Measurements from ENCODE around the gene HMCES. TPM values are rescaled to one million over a fixed set of nuclear protein-coding genes. Genes with fewer than 3 reads are reported as not detected.

Gene HMCES
- total and polyA plus RNA-seq, 2 donors (not counting 1 experiment from before 2014, with no cell fraction given) = 22.5 to 35.6 TPM

DNA sequence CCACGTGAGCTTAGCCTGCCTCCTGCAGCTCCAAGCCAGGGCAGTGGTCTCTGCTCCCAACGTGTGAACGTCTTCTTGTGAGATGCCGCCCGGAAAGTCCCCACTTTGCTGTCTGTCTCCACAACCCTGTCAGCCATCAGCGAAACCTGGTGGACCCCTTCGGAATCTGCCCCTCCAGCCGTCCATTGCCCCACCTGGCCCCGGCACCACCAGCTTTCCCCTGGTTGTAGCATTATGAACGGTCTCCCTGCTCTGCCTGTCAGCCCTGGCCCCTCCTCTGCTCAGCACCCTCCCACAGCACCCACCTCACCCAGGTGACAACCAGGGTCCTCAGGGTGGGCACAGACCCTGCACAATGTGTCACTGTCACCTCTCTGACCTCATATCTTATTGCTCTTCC lies 71.1 kb downstream of the HMCES start:
- Mint-ChIP-seq H3K4me3 (no peak overlapping the region), H3K4me1 (peaks cover under 1% of the 10 kb centered on the region), H3K27me3 (peaks cover 20% of the 10 kb centered on the region), H3K27ac (peak overlapping the region; percentile 50), H3K9me3 (ENCODE audit: insufficient read depth) (no peaks in the 10 kb centered on the region)
- H3K9ac ChIP-seq (ENCODE audit: low read length) = no peak overlapping the region
- H3K4me2 ChIP-seq (replicated peaks; ENCODE audit: low read depth, low read length, poor library complexity, severe bottlenecking) = no peak overlapping the region
- H3K4me1 ChIP-seq (ENCODE audit: control insufficient read depth in 2 of 2, insufficient read depth in 2 of 2, low read length in 2 of 2) = no peaks in the 10 kb centered on the region
- DNase-seq (no peak), ATAC-seq (ENCODE audit: low read depth) (no peak)
- H2AFZ ChIP-seq (ENCODE audit: insufficient read depth, low read depth, low read length, poor library complexity, severe bottlenecking) = no peak overlapping the region
- no peaks in the 10 kb centered on the region for H3K79me2 ChIP-seq (ENCODE audit: control insufficient read depth, insufficient read depth, low read length)
- H3K4me3 ChIP-seq (ENCODE audit: control extremely low read depth in 1 of 5, extremely low read depth in 1 of 5, insufficient read depth in 1 of 5, low read depth in 2 of 5, low read length in 4 of 5) = no peak overlapping the region
- POLR2A ChIA-PET = no interaction called here
- TF ChIP-seq EZH2 (IDR thresholded peaks at IDR 0.05; ENCODE audit: borderline replicate concordance, insufficient read depth, low read depth, low read length, poor library complexity, severe bottlenecking) = no peak
- TF ChIP-seq, protein P1, sequence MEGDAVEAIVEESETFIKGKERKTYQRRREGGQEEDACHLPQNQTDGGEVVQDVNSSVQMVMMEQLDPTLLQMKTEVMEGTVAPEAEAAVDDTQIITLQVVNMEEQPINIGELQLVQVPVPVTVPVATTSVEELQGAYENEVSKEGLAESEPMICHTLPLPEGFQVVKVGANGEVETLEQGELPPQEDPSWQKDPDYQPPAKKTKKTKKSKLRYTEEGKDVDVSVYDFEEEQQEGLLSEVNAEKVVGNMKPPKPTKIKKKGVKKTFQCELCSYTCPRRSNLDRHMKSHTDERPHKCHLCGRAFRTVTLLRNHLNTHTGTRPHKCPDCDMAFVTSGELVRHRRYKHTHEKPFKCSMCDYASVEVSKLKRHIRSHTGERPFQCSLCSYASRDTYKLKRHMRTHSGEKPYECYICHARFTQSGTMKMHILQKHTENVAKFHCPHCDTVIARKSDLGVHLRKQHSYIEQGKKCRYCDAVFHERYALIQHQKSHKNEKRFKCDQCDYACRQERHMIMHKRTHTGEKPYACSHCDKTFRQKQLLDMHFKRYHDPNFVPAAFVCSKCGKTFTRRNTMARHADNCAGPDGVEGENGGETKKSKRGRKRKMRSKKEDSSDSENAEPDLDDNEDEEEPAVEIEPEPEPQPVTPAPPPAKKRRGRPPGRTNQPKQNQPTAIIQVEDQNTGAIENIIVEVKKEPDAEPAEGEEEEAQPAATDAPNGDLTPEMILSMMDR (IDR thresholded peaks at IDR 0.05) = no peak
- no peak overlapping the region for H3K27ac ChIP-seq (ENCODE audit: low read length in 2 of 2)
- no peaks in the 10 kb centered on the region for H3K9me3 ChIP-seq (ENCODE audit: control extremely low read depth in 1 of 3, control insufficient read depth in 2 of 3, insufficient read depth in 1 of 3, low read length in 2 of 3)
- 97% methylated on average over 9 of the region's 10 CpGs for WGBS (ENCODE audit: insufficient coverage)
- H3K36me3 ChIP-seq (replicated peaks in 1 of 2; ENCODE audit: control extremely low read depth in 1 of 2, control insufficient read depth in 1 of 2, extremely low read depth in 1 of 2, insufficient read depth in 2 of 2, low read length in 1 of 2) = no peaks in the 10 kb centered on the region
- no peaks in the 10 kb centered on the region for H4K20me1 ChIP-seq (ENCODE audit: control insufficient read depth, insufficient read depth, low read length, poor library complexity, severe bottlenecking)
- CTCF ChIA-PET = interaction anchor here (1.4 kb wide), 1 partner anchor 34 kb away, joined by 3 read pairs; no protein-coding TSS in a partner anchor
- peaks cover 0 to 22% (median 5%) of the 10 kb centered on the region in 4 experiments for H3K27me3 ChIP-seq (replicated peaks in 1 of 4; ENCODE audit: control extremely low read depth in 1 of 4, control insufficient read depth in 3 of 4, insufficient read depth in 4 of 4, low read length in 3 of 4)
- intact Hi-C loops (cut with micrococcal nuclease) = no loop called here

DNA sequence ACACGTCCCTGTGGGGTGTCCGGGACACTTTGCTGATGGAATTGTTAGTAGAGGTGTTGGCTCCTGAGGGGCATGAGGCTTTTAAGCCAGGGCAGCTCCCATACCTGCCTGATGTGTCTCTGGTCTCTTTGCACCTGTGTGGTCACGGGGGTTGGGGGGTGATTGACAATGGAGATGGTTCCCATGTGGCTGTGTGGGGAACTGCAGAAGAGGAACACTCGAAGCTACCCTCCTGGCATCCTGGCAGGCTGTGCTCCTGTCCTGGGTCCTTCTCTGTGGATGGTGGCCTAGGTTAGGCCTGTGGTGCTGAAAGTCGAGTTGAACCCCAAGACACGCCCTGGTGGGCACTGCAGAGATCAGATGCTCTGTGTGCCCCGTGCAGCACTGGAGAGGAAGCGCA lies 73.4 kb downstream of the HMCES start:
- no peak overlapping the region for H3K27ac Mint-ChIP-seq
- Histone ChIP-seq H3K27me3 (replicated peaks in 1 of 4; ENCODE audit: control extremely low read depth in 1 of 4, control insufficient read depth in 3 of 4, insufficient read depth in 4 of 4, low read length in 3 of 4) (peaks cover 0 to 7% (median 0%) of the 10 kb centered on the region in 4 experiments), H3K4me1 (ENCODE audit: control insufficient read depth in 2 of 2, insufficient read depth in 2 of 2, low read length in 2 of 2) (no peaks in the 10 kb centered on the region), H3K4me3 (ENCODE audit: control extremely low read depth in 1 of 5, extremely low read depth in 1 of 5, insufficient read depth in 1 of 5, low read depth in 2 of 5, low read length in 4 of 5) (no peak overlapping the region), H3K27ac (ENCODE audit: low read length in 2 of 2) (no peak overlapping the region), H4K20me1 (ENCODE audit: control insufficient read depth, insufficient read depth, low read length, poor library complexity, severe bottlenecking) (no peaks in the 10 kb centered on the region), H3K4me2 (replicated peaks; ENCODE audit: low read depth, low read length, poor library complexity, severe bottlenecking) (no peak overlapping the region), H3K9ac (ENCODE audit: low read length) (no peak overlapping the region), H3K36me3 (replicated peaks in 1 of 2; ENCODE audit: control extremely low read depth in 1 of 2, control insufficient read depth in 1 of 2, extremely low read depth in 1 of 2, insufficient read depth in 2 of 2, low read length in 1 of 2) (no peaks in the 10 kb centered on the region), H3K79me2 (ENCODE audit: control insufficient read depth, insufficient read depth, low read length) (no peaks in the 10 kb centered on the region), H2AFZ (ENCODE audit: insufficient read depth, low read depth, low read length, poor library complexity, severe bottlenecking) (no peak overlapping the region), H3K9me3 (ENCODE audit: control extremely low read depth in 1 of 3, control insufficient read depth in 2 of 3, insufficient read depth in 1 of 3, low read length in 2 of 3) (no peaks in the 10 kb centered on the region)
- no peak for ATAC-seq (ENCODE audit: low read depth)
- ChIA-PET POLR2A (no interaction called here), CTCF (no interaction called here)
- 85% methylated on average over 8 of the region's 8 CpGs for WGBS (ENCODE audit: insufficient coverage)
- intact Hi-C loops (cut with micrococcal nuclease) = no loop called here
- H3K9me3 Mint-ChIP-seq (ENCODE audit: insufficient read depth) = no peaks in the 10 kb centered on the region
- TF ChIP-seq EZH2 (IDR thresholded peaks at IDR 0.05; ENCODE audit: borderline replicate concordance, insufficient read depth, low read depth, low read length, poor library complexity, severe bottlenecking) = no peak
- TF ChIP-seq, protein P1 (IDR thresholded peaks at IDR 0.05) = peak; percentile 18
- DNase-seq = no peak
- no peaks in the 10 kb centered on the region for H3K4me1 Mint-ChIP-seq
- H3K27me3 Mint-ChIP-seq = peaks cover 17% of the 10 kb centered on the region
- H3K4me3 Mint-ChIP-seq = no peak overlapping the region

Data from B cell (primary cell).